NCI-H1105 treated with DMSO at 0.1 percent for 48 hours (cell line): Measurements from ENCODE around the gene WRAP73.

Experiments used
- DNase-seq: peaks from one replicate; lab custom pipeline; 2025; lab: John Stamatoyannopoulos, UW

Gene WRAP73

GRCh38 chr1:3611170-3612019, 38.5 kb downstream of the WRAP73 start, which contains the start of gene MEGF6:
Gene MEGF6, minus strand, starts transcription at chr1:3611508. Its CDS starts 240 bp downstream, at chr1:3611268.
- DNase-seq = peak; percentile 86

GRCh38 chr1:3610527-3611169, 39.3 kb downstream of the WRAP73 start:
- DNase-seq = peak; percentile 16

GRCh38 chr1:3609769-3610526, 40.0 kb downstream of the WRAP73 start:
- no peak for DNase-seq

- DNase-seq = no peak
These were observed 40.7 kb downstream of the WRAP73 start for GRCh38 chr1:3609016-3609768.

GRCh38 chr1:3608154-3608553, 41.7 kb downstream of the WRAP73 start:
- no peak for DNase-seq

GRCh38 chr1:3607703-3608065, 42.2 kb downstream of the WRAP73 start:
- no peak for DNase-seq

- DNase-seq = no peak
These were observed 42.9 kb downstream of the WRAP73 start for GRCh38 chr1:3606779-3607702.

- no peak for DNase-seq
These were observed 44.7 kb downstream of the WRAP73 start for GRCh38 chr1:3604997-3605823.

- DNase-seq = no peak
These were observed 45.4 kb downstream of the WRAP73 start for GRCh38 chr1:3604468-3604974.

GRCh38 chr1:3603571-3604467, 46.1 kb downstream of the WRAP73 start:
- no peak for DNase-seq

- DNase-seq = no peak
These were observed 46.7 kb downstream of the WRAP73 start for GRCh38 chr1:3603156-3603555.

- no peak for DNase-seq
These were observed 47.5 kb downstream of the WRAP73 start for GRCh38 chr1:3602375-3602774.

- no peak for DNase-seq
These were observed 48.2 kb downstream of the WRAP73 start for GRCh38 chr1:3601743-3602142.

- DNase-seq = no peak
These were observed 49.5 kb downstream of the WRAP73 start for GRCh38 chr1:3600354-3600753.

- DNase-seq = no peak
These were observed 50.1 kb downstream of the WRAP73 start for GRCh38 chr1:3599816-3600215.

- DNase-seq = no peak
These were observed 50.6 kb downstream of the WRAP73 start for GRCh38 chr1:3599286-3599811.

GRCh38 chr1:3598522-3599285, 51.2 kb downstream of the WRAP73 start:
- no peak for DNase-seq

GRCh38 chr1:3598051-3598491, 51.8 kb downstream of the WRAP73 start:
- DNase-seq = no peak
